ENCODE data around the gene GABBR2.

- TF ChIP-seq POLR2A (IDR thresholded peaks at IDR 0.05) (no peak), CTCF (IDR thresholded peaks at IDR 0.05) (no peak)
These were observed 240.0 kb downstream of the GABBR2 start for GRCh38 chr9:98468567-98469239.
